Measurements from ENCODE around the gene FAM168A.

- TF ChIP-seq, protein P1, sequence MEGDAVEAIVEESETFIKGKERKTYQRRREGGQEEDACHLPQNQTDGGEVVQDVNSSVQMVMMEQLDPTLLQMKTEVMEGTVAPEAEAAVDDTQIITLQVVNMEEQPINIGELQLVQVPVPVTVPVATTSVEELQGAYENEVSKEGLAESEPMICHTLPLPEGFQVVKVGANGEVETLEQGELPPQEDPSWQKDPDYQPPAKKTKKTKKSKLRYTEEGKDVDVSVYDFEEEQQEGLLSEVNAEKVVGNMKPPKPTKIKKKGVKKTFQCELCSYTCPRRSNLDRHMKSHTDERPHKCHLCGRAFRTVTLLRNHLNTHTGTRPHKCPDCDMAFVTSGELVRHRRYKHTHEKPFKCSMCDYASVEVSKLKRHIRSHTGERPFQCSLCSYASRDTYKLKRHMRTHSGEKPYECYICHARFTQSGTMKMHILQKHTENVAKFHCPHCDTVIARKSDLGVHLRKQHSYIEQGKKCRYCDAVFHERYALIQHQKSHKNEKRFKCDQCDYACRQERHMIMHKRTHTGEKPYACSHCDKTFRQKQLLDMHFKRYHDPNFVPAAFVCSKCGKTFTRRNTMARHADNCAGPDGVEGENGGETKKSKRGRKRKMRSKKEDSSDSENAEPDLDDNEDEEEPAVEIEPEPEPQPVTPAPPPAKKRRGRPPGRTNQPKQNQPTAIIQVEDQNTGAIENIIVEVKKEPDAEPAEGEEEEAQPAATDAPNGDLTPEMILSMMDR (IDR thresholded peaks at IDR 0.05; ENCODE audit: low read depth, low read length): no peak
- TF ChIP-seq POLR2A (IDR thresholded peaks at IDR 0.05; ENCODE audit: extremely low read depth, insufficient read length) (no peak), MYC (IDR thresholded peaks at IDR 0.05; ENCODE audit: low read depth, low read length) (no peak)
These were observed 177.8 kb downstream of the FAM168A start for GRCh38 chr11:73420136-73420535.
